H1 (cell line): Measurements from ENCODE around the gene TNNT1. TPM values are rescaled to one million over a fixed set of nuclear protein-coding genes. Genes with fewer than 3 reads are reported as not detected.

Experiments
- PHF8 ChIP-seq: fragments of 200-600 bp; sonication (generic); conservative IDR thresholded peaks from 2 replicates; pipeline ENCODE4 v1.7.1; 2012; ENCODE audit warnings: low read depth, mild to moderate bottlenecking, inconsistent platforms, low read length, moderate library complexity
- polyA plus RNA-seq, 7 experiments: library from polyadenylated mRNA; depleted of rRNA in 3 of 7; stranded (reverse) in 5 of 7; unstranded in 2 of 7; fragments of >200 nt in 5 of 7; fragments of 200-250 nt in 2 of 7; gene quantifications; 1 replicate in 5 of 7; 2 replicates in 1 of 7; 4 replicates in 1 of 7; pipeline versions ENCODE4 v1.2.1 to v1.2.3, GENCODE V29; 2011 to 2013; ENCODE audit warnings: missing spikeins in 2 of 7, mixed read lengths in 2 of 7
- total RNA-seq: library from RNA; stranded (reverse); fragmentation: NEBNext Ultra II Directional; extraction: Animal tissue kit (Norgen Biotek cat#: 25700); gene quantifications from 2 replicates; pipeline ENCODE4 v1.2.1, GENCODE V29; 2021
- TF ChIP-seq, protein P1 (sequence below), 3 experiments: IDR thresholded peaks; 1 replicate in 2 of 3; 2 replicates in 1 of 3; pipeline versions ENCODE4 v1.5.1 to v1.6.1; 2011; ENCODE audit warnings: low read length in 3 of 3, mild to moderate bottlenecking in 3 of 3, inconsistent platforms in 2 of 3, low read depth in 1 of 3, moderate library complexity in 1 of 3; ENCODE audit not compliant: insufficient read depth in 1 of 3; ENCODE audit errors: control extremely low read depth in 1 of 3

Gene TNNT1
- total and polyA plus RNA-seq, 2 of the 8 experiments (the other 6 are each of a cell fraction or from before 2014, with no cell fraction given), result 69.6 to 107 TPM

- TF ChIP-seq, protein P1, sequence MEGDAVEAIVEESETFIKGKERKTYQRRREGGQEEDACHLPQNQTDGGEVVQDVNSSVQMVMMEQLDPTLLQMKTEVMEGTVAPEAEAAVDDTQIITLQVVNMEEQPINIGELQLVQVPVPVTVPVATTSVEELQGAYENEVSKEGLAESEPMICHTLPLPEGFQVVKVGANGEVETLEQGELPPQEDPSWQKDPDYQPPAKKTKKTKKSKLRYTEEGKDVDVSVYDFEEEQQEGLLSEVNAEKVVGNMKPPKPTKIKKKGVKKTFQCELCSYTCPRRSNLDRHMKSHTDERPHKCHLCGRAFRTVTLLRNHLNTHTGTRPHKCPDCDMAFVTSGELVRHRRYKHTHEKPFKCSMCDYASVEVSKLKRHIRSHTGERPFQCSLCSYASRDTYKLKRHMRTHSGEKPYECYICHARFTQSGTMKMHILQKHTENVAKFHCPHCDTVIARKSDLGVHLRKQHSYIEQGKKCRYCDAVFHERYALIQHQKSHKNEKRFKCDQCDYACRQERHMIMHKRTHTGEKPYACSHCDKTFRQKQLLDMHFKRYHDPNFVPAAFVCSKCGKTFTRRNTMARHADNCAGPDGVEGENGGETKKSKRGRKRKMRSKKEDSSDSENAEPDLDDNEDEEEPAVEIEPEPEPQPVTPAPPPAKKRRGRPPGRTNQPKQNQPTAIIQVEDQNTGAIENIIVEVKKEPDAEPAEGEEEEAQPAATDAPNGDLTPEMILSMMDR (IDR thresholded peaks at IDR 0.05; ENCODE audit: control extremely low read depth in 1 of 3, insufficient read depth in 1 of 3, low read depth in 1 of 3, low read length in 3 of 3), result no peak
- TF ChIP-seq PHF8, result no peak
Observed at GRCh38 chr19:55114566-55115145, 34.4 kb downstream of the TNNT1 start (continued).
